Measurements from ENCODE around the gene C4BPB.

Gene C4BPB

DNA sequence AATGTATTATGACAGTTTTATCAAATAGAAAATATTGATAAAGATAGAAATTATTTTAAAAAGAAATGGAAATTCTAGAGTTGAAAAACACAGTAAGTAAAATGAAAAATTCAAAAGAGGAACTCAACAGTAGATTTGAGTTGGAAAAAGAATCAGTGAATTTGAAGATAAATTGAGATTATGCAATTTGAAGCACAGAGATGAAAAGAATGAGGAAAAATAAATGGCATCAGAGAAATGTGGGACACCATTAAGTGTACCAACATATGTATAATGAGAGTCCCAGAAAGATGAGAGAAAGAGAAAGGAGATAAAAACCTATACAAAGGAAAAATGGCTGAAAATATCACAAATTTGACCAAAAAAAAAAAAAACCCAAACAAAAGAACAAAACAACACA, 40.4 kb downstream of the C4BPB start:
- no peak for DNase-seq (ENCODE audit: extremely low spot score, insufficient read length, low read depth)
- no peak for FAIRE-seq

GRCh38 chr1:207130252-207131036, 41.8 kb downstream of the C4BPB start:
- DNase-seq (ENCODE audit: extremely low spot score, insufficient read length, low read depth) (no peak), FAIRE-seq (no peak)

- FAIRE-seq (no peak), DNase-seq (ENCODE audit: extremely low spot score, insufficient read length, low read depth) (no peak)
Observed at GRCh38 chr1:207131163-207131562, 42.5 kb downstream of the C4BPB start.

- FAIRE-seq, result no peak
- no peak for DNase-seq (ENCODE audit: extremely low spot score, insufficient read length, low read depth)
Observed at GRCh38 chr1:207134581-207134980, 45.9 kb downstream of the C4BPB start.

- DNase-seq (ENCODE audit: extremely low spot score, insufficient read length, low read depth) (no peak), FAIRE-seq (no peak)
Observed at GRCh38 chr1:207139616-207140015, 51.0 kb downstream of the C4BPB start.

DNA sequence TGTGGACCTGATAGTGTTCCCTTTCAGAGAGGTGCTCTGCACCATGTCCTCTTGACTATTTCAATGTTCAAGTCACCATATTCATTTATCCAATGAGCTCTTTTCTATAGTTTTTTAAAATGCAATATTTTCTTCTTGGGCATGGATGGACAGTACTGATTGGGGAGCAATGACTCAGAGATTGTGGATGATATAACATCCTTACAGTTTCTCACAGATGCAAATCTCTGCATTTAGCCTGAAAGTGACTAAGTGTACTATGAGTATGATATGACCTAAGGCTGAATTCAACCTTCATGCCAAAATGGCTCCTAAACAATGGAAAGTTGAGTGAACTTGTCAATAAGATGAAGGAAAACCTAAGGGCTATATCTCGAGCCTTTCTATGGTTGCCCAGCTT, 51.9 kb downstream of the C4BPB start:
- FAIRE-seq (no peak), DNase-seq (ENCODE audit: extremely low spot score, insufficient read length, low read depth) (no peak)

GRCh38 chr1:207145401-207146058, 56.9 kb downstream of the C4BPB start:
- FAIRE-seq (no peak), DNase-seq (ENCODE audit: extremely low spot score, insufficient read length, low read depth) (no peak)
